CD14-positive monocyte (primary cell): ENCODE results near the gene KRT72. TPM values are rescaled to one million over a fixed set of nuclear protein-coding genes. Genes with fewer than 3 reads are reported as not detected.

Source experiments
- DNase-seq, 3 donors: peaks; one replicate each; pipeline ENCODE4 v3.0.0-alpha.2; 2011 to 2022
- H2AFZ ChIP-seq: 2 replicates; pipeline ENCODE4 v1.6.0; 2012; ENCODE audit warnings: mild to moderate bottlenecking, low read depth, low read length, inconsistent platforms; ENCODE audit not compliant: insufficient read depth, poor library complexity, severe bottlenecking
- H3K27ac ChIP-seq, 2 donors: 1 replicate in 1 of 2; 2 replicates in 1 of 2; pipeline ENCODE4 v1.5.1; 2012 to 2013; ENCODE audit warnings: low read length in 2 of 2, control low read depth in 1 of 2, inconsistent platforms in 1 of 2, low read depth in 1 of 2, mild to moderate bottlenecking in 1 of 2
- H3K27me3 ChIP-seq, 2 donors: one replicate each; pipeline versions ENCODE4 v1.6.0 to v1.6.1; 2011 to 2013; ENCODE audit warnings: low read length in 2 of 2; ENCODE audit not compliant: control insufficient read depth in 2 of 2, insufficient read depth in 2 of 2
- H3K36me3 ChIP-seq, 2 donors: replicated peaks in 1 of 2; 1 replicate in 1 of 2; 2 replicates in 1 of 2; pipeline versions ENCODE4 v1.5.1 to v1.6.1; 2012 to 2013; ENCODE audit warnings: low read length in 2 of 2, control low read depth in 1 of 2, inconsistent platforms in 1 of 2, mild to moderate bottlenecking in 1 of 2; ENCODE audit not compliant: insufficient read depth in 2 of 2, control insufficient read depth in 1 of 2
- H3K4me1 ChIP-seq, 2 donors: 1 replicate in 1 of 2; 2 replicates in 1 of 2; pipeline versions ENCODE4 v1.5.1 to v1.6.1; 2012 to 2013; ENCODE audit warnings: low read length in 2 of 2, control low read depth in 1 of 2, inconsistent platforms in 1 of 2, mild to moderate bottlenecking in 1 of 2, moderate library complexity in 1 of 2; ENCODE audit not compliant: insufficient read depth in 2 of 2, control insufficient read depth in 1 of 2
- H3K4me2 ChIP-seq: replicated peaks from 2 replicates; pipeline ENCODE3; 2012; ENCODE audit warnings: low read length, moderate library complexity, mild to moderate bottlenecking; ENCODE audit not compliant: poor library complexity, severe bottlenecking; ENCODE audit errors: extremely low read depth
- H3K4me3 ChIP-seq, 3 experiments: fragments of 200-600 bp in 1 of 3; sonication (generic) in 1 of 3; replicated peaks in 1 of 3; 1 replicate in 2 of 3; 2 replicates in 1 of 3; pipeline ENCODE4 v1.5.1; 2011 to 2013; ENCODE audit warnings: low read length in 3 of 3, mild to moderate bottlenecking in 3 of 3, control low read depth in 2 of 3, low read depth in 2 of 3, inconsistent platforms in 1 of 3, moderate library complexity in 1 of 3
- H3K79me2 ChIP-seq: 2 replicates; pipeline ENCODE4 v1.6.0; 2012; ENCODE audit warnings: mild to moderate bottlenecking, control low read depth, inconsistent platforms, low read length, moderate library complexity; ENCODE audit not compliant: insufficient read depth
- H3K9ac ChIP-seq: 2 replicates; pipeline ENCODE4 v1.6.0; 2017; ENCODE audit warnings: low read length, mild to moderate bottlenecking; ENCODE audit not compliant: insufficient read depth, poor library complexity, severe bottlenecking
- H3K9me3 ChIP-seq, 2 donors: replicated peaks in 1 of 2; 1 replicate in 1 of 2; 2 replicates in 1 of 2; pipeline versions ENCODE4 v1.5.1 to v1.6.1; 2012 to 2013; ENCODE audit warnings: low read length in 2 of 2, control low read depth in 1 of 2; ENCODE audit not compliant: control insufficient read depth in 1 of 2, insufficient read depth in 1 of 2
- H4K20me1 ChIP-seq: 2 replicates; pipeline ENCODE4 v1.6.0; 2012; ENCODE audit warnings: mild to moderate bottlenecking, low read length, control low read depth, moderate library complexity; ENCODE audit not compliant: insufficient read depth
- H3K27ac Mint-ChIP-seq, 7 donors: one replicate each; pipeline ENCODE4 v1.8.0; 2020; ENCODE audit warnings: mild to moderate bottlenecking in 7 of 7, mixed read lengths in 7 of 7, moderate library complexity in 6 of 7, inconsistent platforms in 2 of 7
- H3K27me3 Mint-ChIP-seq, 3 donors: one replicate each; pipeline ENCODE4 v1.8.0; 2021 to 2022; ENCODE audit warnings: low read depth in 3 of 3, mild to moderate bottlenecking in 3 of 3, mixed read lengths in 3 of 3, moderate library complexity in 3 of 3, inconsistent platforms in 1 of 3
- H3K36me3 Mint-ChIP-seq, 2 donors: one replicate each; pipeline ENCODE4 v1.8.0; 2020; ENCODE audit warnings: mixed read lengths in 2 of 2, inconsistent platforms in 1 of 2, mild to moderate bottlenecking in 1 of 2
- H3K4me1 Mint-ChIP-seq: one replicate; pipeline ENCODE4 v1.8.0; 2020; ENCODE audit warnings: mild to moderate bottlenecking, mixed read lengths
- H3K4me3 Mint-ChIP-seq, 2 donors: one replicate each; pipeline ENCODE4 v1.8.0; 2020; ENCODE audit warnings: mild to moderate bottlenecking in 2 of 2, mixed read lengths in 2 of 2, moderate library complexity in 1 of 2
- H3K9me3 Mint-ChIP-seq, 7 donors: one replicate each; pipeline ENCODE4 v1.8.0; 2020 to 2022; ENCODE audit warnings: mixed read lengths in 7 of 7, mild to moderate bottlenecking in 6 of 7, moderate library complexity in 6 of 7, inconsistent platforms in 2 of 7
- WGBS: methylation state at CpG from one replicate; pipeline ENCODE4 v1.1.5; 2013; ENCODE audit warnings: missing lambda C conversion rate; ENCODE audit not compliant: insufficient coverage; 5-methylcytosine and 5-hydroxymethylcytosine counted together
- intact Hi-C, 2 donors: fragments of 100-400 bp; cut with micrococcal nuclease; formaldehyde crosslinking; loops; one replicate each; pipeline versions ENCODE4 v1.15.0 to v1.15.1; 2023
- polyA minus RNA-seq: library from RNA; depleted of rRNA, polyadenylated mRNA; stranded (reverse); fragments of >200 nt; gene quantifications from 2 replicates; pipeline ENCODE4 v1.2.3, GENCODE V29; 2012
- polyA plus RNA-seq, 3 donors: library from polyadenylated mRNA; depleted of rRNA in 1 of 3; unstranded in 2 of 3; stranded (reverse) in 1 of 3; fragments of 300-500 nt in 2 of 3; fragments of >200 nt in 1 of 3; fragmentation: Illumina TruSeq in 2 of 3; gene quantifications; 1 replicate in 2 of 3; 2 replicates in 1 of 3; pipeline ENCODE4 v1.2.3, GENCODE V29; 2012 to 2021
- total RNA-seq, 12 experiments: library from RNA in 1 of 12; stranded (reverse) in 1 of 12; fragments of 120-200 nt in 1 of 12; gene quantifications; one replicate each; pipeline ENCODE4 v1.2.4 and lab custom pipeline; 2013 to 2026; ENCODE audit warnings: mixed read lengths in 6 of 12, inconsistent platforms in 1 of 12
- TF ChIP-seq, protein P1 (sequence below): fragments of 200-600 bp; IDR thresholded peaks from one replicate; pipeline ENCODE4 v1.8.0; 2022; ENCODE audit warnings: antibody characterized with exemption, mild to moderate bottlenecking

KRT72 gene
- total RNA-seq (2013): not detected
- polyA plus RNA-seq (not detected), polyA minus RNA-seq (not detected in 2 replicates), total RNA-seq (lab: John Stamatoyannopoulos, UW) (0 to 0.90 (median 0.03) reads per million in 11 experiments)

DNA sequence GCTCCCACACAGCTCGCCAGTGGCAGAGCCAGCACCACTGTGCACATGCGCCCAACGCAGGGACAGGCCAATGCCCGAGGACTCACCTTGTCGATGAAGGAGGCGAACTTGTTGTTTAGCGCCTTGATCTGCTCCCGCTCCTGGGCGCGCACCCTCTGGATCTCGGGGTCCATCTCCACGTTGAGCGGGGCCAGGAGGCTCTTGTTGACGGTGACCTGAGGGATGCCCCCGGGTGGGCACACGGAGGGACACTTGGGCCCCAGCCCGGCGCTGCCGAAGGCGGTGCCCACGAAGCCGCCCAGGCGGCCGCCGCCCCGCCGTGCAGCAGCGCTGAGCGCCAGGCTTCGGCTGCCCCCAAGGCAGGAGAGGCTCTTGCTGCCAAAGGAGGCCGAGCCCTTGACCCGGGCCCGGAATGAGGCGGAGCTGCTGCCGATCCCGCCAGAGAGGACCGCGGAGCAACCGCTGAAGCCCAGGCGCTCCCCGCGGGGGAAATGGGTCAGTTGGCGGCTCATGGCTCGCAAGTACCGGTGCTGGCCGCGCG lies at the start of gene KRT72:
Gene KRT72, minus strand, starts transcription at position 523 of the 541 bp plus-strand sequence. Its CDS starts 11 bp downstream, at position 512.
- Histone ChIP-seq H3K27ac (no peak within 1 kb of the TSS), H3K4me3 (no peak within 1 kb of the TSS), H4K20me1 (no peaks in the 10 kb centered on the region), H2AFZ (no peak within 1 kb of the TSS), H3K36me3 (no peaks in the 10 kb centered on the region), H3K79me2 (no peaks in the 10 kb centered on the region), H3K27me3 (peaks cover 19 to 28% of the 10 kb centered on the region in 2 donors), H3K4me2 (no peak within 1 kb of the TSS), H3K4me1 (no peaks in the 10 kb centered on the region), H3K9me3 (peaks cover 0 to 5% of the 10 kb centered on the region in 2 donors), H3K9ac (no peak within 1 kb of the TSS)
- Mint-ChIP-seq H3K27ac (peak within 1 kb of the TSS in 1 of 7 donors; percentile 14), H3K4me3 (peak within 1 kb of the TSS in 1 of 2 donors; percentile 60), H3K9me3 (peaks cover 0 to 11% (median 5%) of the 10 kb centered on the region in 7 donors), H3K4me1 (no peaks in the 10 kb centered on the region), H3K27me3 (peaks cover 21 to 39% (median 31%) of the 10 kb centered on the region in 3 donors), H3K36me3 (no peaks in the 10 kb centered on the region)
- 34% methylated on average over 48 of the region's 48 CpGs for WGBS
- no peak for DNase-seq
- TF ChIP-seq, protein P1, sequence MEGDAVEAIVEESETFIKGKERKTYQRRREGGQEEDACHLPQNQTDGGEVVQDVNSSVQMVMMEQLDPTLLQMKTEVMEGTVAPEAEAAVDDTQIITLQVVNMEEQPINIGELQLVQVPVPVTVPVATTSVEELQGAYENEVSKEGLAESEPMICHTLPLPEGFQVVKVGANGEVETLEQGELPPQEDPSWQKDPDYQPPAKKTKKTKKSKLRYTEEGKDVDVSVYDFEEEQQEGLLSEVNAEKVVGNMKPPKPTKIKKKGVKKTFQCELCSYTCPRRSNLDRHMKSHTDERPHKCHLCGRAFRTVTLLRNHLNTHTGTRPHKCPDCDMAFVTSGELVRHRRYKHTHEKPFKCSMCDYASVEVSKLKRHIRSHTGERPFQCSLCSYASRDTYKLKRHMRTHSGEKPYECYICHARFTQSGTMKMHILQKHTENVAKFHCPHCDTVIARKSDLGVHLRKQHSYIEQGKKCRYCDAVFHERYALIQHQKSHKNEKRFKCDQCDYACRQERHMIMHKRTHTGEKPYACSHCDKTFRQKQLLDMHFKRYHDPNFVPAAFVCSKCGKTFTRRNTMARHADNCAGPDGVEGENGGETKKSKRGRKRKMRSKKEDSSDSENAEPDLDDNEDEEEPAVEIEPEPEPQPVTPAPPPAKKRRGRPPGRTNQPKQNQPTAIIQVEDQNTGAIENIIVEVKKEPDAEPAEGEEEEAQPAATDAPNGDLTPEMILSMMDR: no peak
- intact Hi-C loops: no loop called here

DNA sequence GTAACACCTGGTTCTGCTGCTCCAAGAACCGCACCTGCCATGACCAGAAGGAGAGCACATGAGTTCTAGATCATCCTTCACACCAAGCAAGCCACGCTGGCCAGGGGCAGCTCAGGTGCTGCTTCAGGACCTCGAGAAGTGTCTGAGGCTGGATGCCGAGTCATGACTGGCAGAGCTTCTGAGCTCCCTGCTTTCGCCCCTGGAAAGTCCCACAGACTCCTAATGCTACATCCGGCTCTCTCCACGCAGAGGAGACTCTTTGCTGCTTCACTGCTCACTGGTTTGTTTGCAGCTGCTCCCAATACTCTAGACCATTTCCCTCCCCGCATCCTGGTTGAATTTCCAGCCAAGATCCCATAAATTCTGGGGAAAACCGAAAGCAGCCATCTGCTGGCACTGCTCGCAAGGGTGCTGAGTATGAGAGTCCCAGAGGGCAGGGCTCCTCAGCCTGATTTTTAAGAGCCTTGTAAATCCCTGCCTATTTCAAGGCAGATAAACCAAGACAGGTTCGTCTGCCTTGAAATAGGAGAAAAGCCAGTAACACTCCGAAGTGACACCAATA lies 49.3 kb upstream of the KRT72 start:
- Histone ChIP-seq H4K20me1 (no peaks in the 10 kb centered on the region), H3K9ac (no peak overlapping the region), H3K4me1 (no peaks in the 10 kb centered on the region), H3K27me3 (no peaks in the 10 kb centered on the region), H3K27ac (no peak overlapping the region), H2AFZ (no peak overlapping the region), H3K9me3 (no peaks in the 10 kb centered on the region), H3K79me2 (no peaks in the 10 kb centered on the region), H3K36me3 (no peaks in the 10 kb centered on the region), H3K4me3 (no peak overlapping the region), H3K4me2 (no peak overlapping the region)
- Mint-ChIP-seq H3K4me1 (peaks cover 4% of the 10 kb centered on the region), H3K36me3 (no peaks in the 10 kb centered on the region), H3K27me3 (peaks cover 0 to 7% (median 2%) of the 10 kb centered on the region in 3 donors), H3K4me3 (no peak overlapping the region), H3K9me3 (peaks cover 0 to 8% (median 3%) of the 10 kb centered on the region in 7 donors), H3K27ac (no peak overlapping the region)
- 85% methylated on average over 10 of the region's 12 CpGs for WGBS
- no peak for DNase-seq
- intact Hi-C loops: no loop called here
- TF ChIP-seq, protein P1: no peak
